ENCODE results near the gene MTERF2. TPM values are rescaled to one million over a fixed set of nuclear protein-coding genes. Genes with fewer than 3 reads are reported as not detected.

The MTERF2 gene
- total RNA-seq, 4 donors from 2014 or later, result 15.8 to 20.9 (median 19.3) TPM

DNA sequence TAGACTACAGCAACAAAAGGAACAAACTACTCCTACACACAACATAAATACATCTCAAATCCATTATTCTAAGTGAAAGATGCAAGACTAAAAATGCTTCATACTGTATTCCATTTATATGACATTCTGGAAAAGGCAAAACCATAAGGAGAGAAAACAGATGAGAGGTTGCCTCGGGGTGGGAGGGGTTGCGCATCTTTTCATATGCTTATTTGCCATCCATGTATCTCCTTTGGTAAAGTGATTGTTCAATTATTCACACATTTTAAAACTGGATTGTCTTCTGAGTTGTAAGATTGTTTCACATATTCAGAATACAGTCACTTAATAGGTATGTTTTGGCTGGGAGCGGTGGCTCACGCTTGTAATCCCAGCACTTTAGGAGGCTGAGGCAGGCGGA is 36.4 kb downstream of the MTERF2 start:
- TF ChIP-seq, protein P1, sequence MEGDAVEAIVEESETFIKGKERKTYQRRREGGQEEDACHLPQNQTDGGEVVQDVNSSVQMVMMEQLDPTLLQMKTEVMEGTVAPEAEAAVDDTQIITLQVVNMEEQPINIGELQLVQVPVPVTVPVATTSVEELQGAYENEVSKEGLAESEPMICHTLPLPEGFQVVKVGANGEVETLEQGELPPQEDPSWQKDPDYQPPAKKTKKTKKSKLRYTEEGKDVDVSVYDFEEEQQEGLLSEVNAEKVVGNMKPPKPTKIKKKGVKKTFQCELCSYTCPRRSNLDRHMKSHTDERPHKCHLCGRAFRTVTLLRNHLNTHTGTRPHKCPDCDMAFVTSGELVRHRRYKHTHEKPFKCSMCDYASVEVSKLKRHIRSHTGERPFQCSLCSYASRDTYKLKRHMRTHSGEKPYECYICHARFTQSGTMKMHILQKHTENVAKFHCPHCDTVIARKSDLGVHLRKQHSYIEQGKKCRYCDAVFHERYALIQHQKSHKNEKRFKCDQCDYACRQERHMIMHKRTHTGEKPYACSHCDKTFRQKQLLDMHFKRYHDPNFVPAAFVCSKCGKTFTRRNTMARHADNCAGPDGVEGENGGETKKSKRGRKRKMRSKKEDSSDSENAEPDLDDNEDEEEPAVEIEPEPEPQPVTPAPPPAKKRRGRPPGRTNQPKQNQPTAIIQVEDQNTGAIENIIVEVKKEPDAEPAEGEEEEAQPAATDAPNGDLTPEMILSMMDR (IDR thresholded peaks at IDR 0.05; ENCODE audit: low read depth), result no peak

- TF ChIP-seq, protein P1 (IDR thresholded peaks at IDR 0.05; ENCODE audit: low read depth), result no peak
These were observed 39.5 kb downstream of the MTERF2 start for GRCh38 chr12:106947461-106947860.

DNA sequence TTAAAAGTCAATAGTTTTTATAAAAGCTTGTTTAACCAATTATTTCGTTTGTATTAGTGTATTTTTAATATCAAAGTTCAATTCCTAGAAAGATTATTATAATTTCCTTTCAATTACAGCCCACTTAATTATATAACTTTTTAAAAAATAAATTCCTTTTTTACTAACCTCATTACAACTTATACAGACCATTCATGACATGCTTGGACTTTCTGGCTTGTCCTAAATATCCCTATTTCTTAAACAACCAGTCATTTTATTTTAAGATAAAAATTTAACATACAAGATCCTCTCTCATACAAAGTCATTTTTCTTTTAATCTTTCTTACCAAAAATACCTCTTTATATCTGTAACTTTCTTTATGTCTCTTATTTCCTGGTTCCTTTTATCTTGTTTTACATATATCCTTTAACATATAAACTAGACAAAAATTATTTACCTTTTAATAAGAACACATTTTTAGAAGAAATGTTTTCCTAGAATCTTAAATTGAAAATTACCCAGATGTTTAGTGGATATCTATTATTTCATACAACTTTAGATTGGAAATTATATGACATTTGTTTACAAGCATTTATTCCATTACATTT is 41.6 kb downstream of the MTERF2 start:
- TF ChIP-seq, protein P1 (IDR thresholded peaks at IDR 0.05; ENCODE audit: low read depth), result no peak

DNA sequence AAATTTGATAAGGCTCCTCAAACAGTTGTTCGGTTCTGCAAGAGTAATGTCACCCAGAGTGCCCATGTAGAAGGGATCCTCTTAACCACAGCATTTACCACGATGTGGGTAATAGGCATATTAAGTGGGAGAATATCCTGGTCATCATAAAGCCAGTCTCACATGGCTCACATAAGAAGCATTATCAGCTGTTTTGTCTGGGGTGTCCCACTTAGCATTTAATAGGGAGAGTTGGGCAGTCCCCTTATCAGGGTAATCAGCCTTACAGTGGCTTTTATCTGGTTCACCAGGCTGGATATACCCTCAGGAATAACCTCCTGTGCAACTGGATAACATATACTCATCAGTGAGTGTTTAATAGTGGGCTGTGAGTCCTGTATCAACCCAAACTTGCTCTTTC is 44.2 kb downstream of the MTERF2 start:
- TF ChIP-seq, protein P1 (IDR thresholded peaks at IDR 0.05; ENCODE audit: low read depth), result no peak

- TF ChIP-seq, protein P1 (IDR thresholded peaks at IDR 0.05; ENCODE audit: low read depth), result no peak
These were observed 45.3 kb downstream of the MTERF2 start for GRCh38 chr12:106941481-106942156.

DNA sequence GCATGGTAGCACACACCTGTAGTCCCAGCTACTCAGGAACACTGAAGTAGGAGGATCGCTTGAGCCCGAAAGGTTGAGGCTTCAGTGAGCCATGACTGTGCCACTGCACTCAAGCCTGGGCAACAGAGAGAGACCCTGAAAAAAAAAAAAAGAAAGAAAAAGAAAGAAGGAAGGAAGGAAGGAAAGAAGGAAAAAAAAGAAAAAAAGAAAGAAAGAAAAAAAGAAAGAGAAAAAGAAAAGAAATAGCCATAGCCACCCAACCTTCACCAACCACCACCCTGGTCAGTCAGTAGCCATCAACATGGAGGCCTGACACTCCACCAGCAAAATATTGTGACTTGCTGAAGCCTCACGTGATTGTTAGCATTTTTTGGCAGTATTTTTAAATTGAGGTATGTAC is 52.7 kb downstream of the MTERF2 start:
- TF ChIP-seq, protein P1 (IDR thresholded peaks at IDR 0.05; ENCODE audit: low read depth), result no peak

Other genes with a start within 250 kb of the MTERF2 start
- gene RIC8B, start 212.5 kb downstream of the MTERF2 start, total RNA-seq, result 10 to 100 TPM; 16.4 to 21.4 (median 17.1) TPM
- gene TMEM263, start 31.2 kb downstream of the MTERF2 start, total RNA-seq, result 10 to 100 TPM; 22.2 to 59.8 (median 26.0) TPM
- gene CRY1, start 106.4 kb upstream of the MTERF2 start, total RNA-seq, result 10 to 100 TPM; 13.0 to 40.9 (median 16.8) TPM